GM12878 (cell line): ENCODE data around the gene SEMA3C. TPM values are rescaled to one million over a fixed set of nuclear protein-coding genes. Genes with fewer than 3 reads are reported as not detected.

ENCODE experiments used
- ATAC-seq: fragments of 200-7000 bp; cut with Tn5 transposase; 3 replicates; pipeline ENCODE4 v1.9.1; 2020; ENCODE audit warnings: mild to moderate bottlenecking, moderate library complexity
- BruUV-seq: library from RNA; stranded (reverse); fragments of 400-500 nt; replicated peaks from 2 replicates; lab custom pipeline; 2021; lab: Mats Ljungman, UMichigan
- CTCF ChIA-PET: fragments of 300-600 bp; sonication (Branson Sonifier 250); formaldehyde crosslinking; extraction: SDS; loops from one replicate; lab custom pipeline; 2021; ENCODE audit warnings: inconsistent platforms; lab: Yijun Ruan, JAX
- POLR2A ChIA-PET: fragments of 350-600 bp; formaldehyde crosslinking; extraction: SDS; loops from one replicate; lab custom pipeline; 2021; ENCODE audit warnings: inconsistent platforms; lab: Charles Lee
- RAD21 ChIA-PET: fragments of 300-600 bp; sonication (Branson Sonifier 250); formaldehyde crosslinking; loops from one replicate; lab custom pipeline; 2023; ENCODE audit warnings: antibody characterized with exemption; ENCODE audit not compliant: unreplicated experiment; lab: Charles Lee
- SMC1A ChIA-PET: fragments of 300-600 bp; sonication (Branson Sonifier 250); formaldehyde crosslinking; loops from one replicate; lab custom pipeline; 2023; ENCODE audit not compliant: unreplicated experiment, uncharacterized antibody; lab: Charles Lee
- DNase-seq: peaks from one replicate; pipeline ENCODE4 v3.0.0-alpha.2; 2011; ENCODE audit warnings: low read depth, low spot score
- FAIRE-seq: peaks from 3 replicates; lab custom pipeline; 2011; peaks lifted over from hg19 to GRCh38; lab: Jason Lieb, UNC
- H2AFZ ChIP-seq: 2 replicates; pipeline ENCODE4 v1.6.0; 2011; ENCODE audit warnings: low read depth, low read length, control low read depth; ENCODE audit not compliant: control insufficient read depth
- H3K27ac ChIP-seq: 2 replicates; pipeline ENCODE4 v1.5.1; 2011; ENCODE audit warnings: control low read depth; ENCODE audit not compliant: control insufficient read depth, insufficient read depth
- H3K27me3 ChIP-seq, 2 experiments: replicated peaks in 1 of 2; 2 replicates each; pipeline versions ENCODE4 v1.6.0 to v1.6.1; 2011; ENCODE audit warnings: low read length in 1 of 2; ENCODE audit not compliant: control insufficient read depth in 2 of 2, insufficient read depth in 2 of 2
- H3K36me3 ChIP-seq, 2 experiments: 2 replicates each; pipeline ENCODE4 v1.5.1; 2011; ENCODE audit warnings: low read length in 1 of 2; ENCODE audit not compliant: control insufficient read depth in 2 of 2, insufficient read depth in 2 of 2
- H3K4me1 ChIP-seq: 2 replicates; pipeline ENCODE4 v1.6.1; 2011; ENCODE audit warnings: mild to moderate bottlenecking, low read length, moderate library complexity, mixed read lengths; ENCODE audit not compliant: control insufficient read depth, insufficient read depth
- H3K4me2 ChIP-seq: 2 replicates; pipeline ENCODE4 v1.6.0; 2011; ENCODE audit warnings: control low read depth; ENCODE audit not compliant: control insufficient read depth, insufficient read depth
- H3K4me3 ChIP-seq: fragments of 200-600 bp; sonication (generic); 2 replicates; pipeline ENCODE4 v1.5.1; 2016
- H3K79me2 ChIP-seq: 2 replicates; pipeline ENCODE4 v1.6.0; 2011; ENCODE audit warnings: low read length; ENCODE audit not compliant: control insufficient read depth, insufficient read depth
- H3K9ac ChIP-seq: 2 replicates; pipeline ENCODE4 v1.8.0; 2011; ENCODE audit warnings: low read length, control low read depth, mixed read lengths; ENCODE audit not compliant: control insufficient read depth, insufficient read depth
- H3K9me3 ChIP-seq: replicated peaks from 3 replicates; pipeline ENCODE4 v1.5.1; 2011; ENCODE audit warnings: mild to moderate bottlenecking, low read length; ENCODE audit not compliant: control insufficient read depth, insufficient read depth
- H4K20me1 ChIP-seq: 2 replicates; pipeline ENCODE4 v1.6.0; 2011; ENCODE audit not compliant: control insufficient read depth, insufficient read depth
- BCL11A ChIP-seq: IDR thresholded peaks from 2 replicates; pipeline ENCODE4 v1.6.1; 2011; ENCODE audit warnings: low read depth, low read length
- CREB1 ChIP-seq: IDR thresholded peaks from 2 replicates; pipeline ENCODE4 v1.6.1; 2012; ENCODE audit warnings: low read depth, mild to moderate bottlenecking, inconsistent platforms
- E2F4 ChIP-seq: IDR thresholded peaks from 2 replicates; pipeline ENCODE4 v1.6.1; 2012; ENCODE audit warnings: low read depth, low read length, improper control_type of control experiment
- KAT2A ChIP-seq: conservative IDR thresholded peaks from 2 replicates; pipeline ENCODE4 v1.6.1; 2011; ENCODE audit warnings: low read depth, low read length; ENCODE audit not compliant: control insufficient read depth
- PAX8 ChIP-seq: fragments of 450-650 bp; IDR thresholded peaks from 2 replicates; pipeline ENCODE4 v1.6.1; 2017; ENCODE audit warnings: mild to moderate bottlenecking, moderate library complexity
- RAD21 ChIP-seq: IDR thresholded peaks from 2 replicates; pipeline ENCODE4 v1.6.1; 2011; ENCODE audit warnings: mild to moderate bottlenecking, low read depth, low read length, moderate library complexity; ENCODE audit not compliant: insufficient read depth
- RBBP5 ChIP-seq: fragments of 200-600 bp; sonication (generic); conservative IDR thresholded peaks from 2 replicates; pipeline ENCODE4 v1.6.1; 2016
- SIX5 ChIP-seq: IDR thresholded peaks from 2 replicates; pipeline ENCODE4 v1.6.1; 2011; ENCODE audit warnings: mild to moderate bottlenecking, low read depth, low read length, moderate library complexity; ENCODE audit not compliant: severe bottlenecking
- WGBS: methylation state at CpG from one replicate; pipeline ENCODE4 v1.1.6; 2016; ENCODE audit warnings: low lambda C conversion rate; ENCODE audit not compliant: insufficient replicate concordance, insufficient coverage; ENCODE audit errors: missing lambda C conversion rate; 5-methylcytosine and 5-hydroxymethylcytosine counted together
- in situ Hi-C: fragments of 300-500 bp; cut with MboI; formaldehyde crosslinking; loops from 9 replicates; pipeline ENCODE4 v1.14.3; 2018; ENCODE audit warnings: mixed read lengths
- intact Hi-C: fragments of 100-400 bp; cut with micrococcal nuclease; formaldehyde crosslinking; loops from one replicate; pipeline ENCODE4 v1.14.2; 2022; ENCODE audit not compliant: unreplicated experiment
- polyA plus RNA-seq, 11 experiments: library from polyadenylated mRNA; depleted of rRNA in 4 of 11; unstranded in 6 of 11; stranded (reverse) in 5 of 11; fragments of >200 nt; fragmentation: Nextera tagmentation in 4 of 11; fragmentation: Illumina TruSeq in 1 of 11; extraction: Ambion mirVana in 4 of 11; extraction: Trizol in 1 of 11; gene quantifications; 1 replicate in 1 of 11; 2 replicates in 10 of 11; pipeline versions ENCODE4 v1.2.1 to v1.2.3, GENCODE V29; 2011 to 2016; ENCODE audit warnings: inconsistent platforms in 2 of 11, missing spikeins in 2 of 11, low read depth in 1 of 11
- total RNA-seq, 4 experiments: library from RNA; depleted of rRNA in 3 of 4; stranded (reverse); fragments of >200 nt in 3 of 4; fragmentation: Illumina TruSeq in 1 of 4; extraction: Trizol in 1 of 4; gene quantifications; 2 replicates each; pipeline versions ENCODE4 v1.2.1 to v1.2.3, GENCODE V29; 2013 to 2021
- TF ChIP-seq, protein P1 (sequence below): fragments of 450-650 bp; IDR thresholded peaks from 2 replicates; pipeline ENCODE4 v1.6.1; 2014; ENCODE audit warnings: mild to moderate bottlenecking
- TF ChIP-seq, protein P2 (sequence below): IDR thresholded peaks from 2 replicates; pipeline ENCODE4 v1.6.1; 2012; ENCODE audit warnings: low read length, inconsistent platforms

The SEMA3C gene
- total and polyA plus RNA-seq, 10 of the 15 experiments (the other 5 are each of a cell fraction or from before 2014, with no cell fraction given): 0.01 to 0.41 (median 0.11) TPM; not detected in 6

DNA sequence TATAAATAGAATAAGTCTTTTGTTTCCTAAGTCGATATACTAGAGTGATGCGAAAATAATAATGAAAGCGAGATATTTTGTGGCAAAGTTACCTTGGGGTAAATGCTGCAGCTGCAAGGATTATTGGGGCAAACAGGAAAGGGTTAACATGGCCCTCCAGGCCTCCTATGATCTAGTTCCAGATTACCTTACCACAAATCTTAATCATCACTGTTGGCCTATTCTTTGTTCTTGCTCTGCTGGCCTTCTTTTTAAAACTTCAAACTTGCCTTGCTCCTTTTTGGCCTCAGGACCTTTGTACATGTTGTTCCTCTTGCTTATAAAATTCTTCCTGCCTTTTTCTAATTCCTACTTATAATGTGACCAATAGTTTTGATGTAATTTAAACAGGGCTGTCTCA lies 81.5 kb downstream of the SEMA3C start (continued):
- TF ChIP-seq, protein P1, sequence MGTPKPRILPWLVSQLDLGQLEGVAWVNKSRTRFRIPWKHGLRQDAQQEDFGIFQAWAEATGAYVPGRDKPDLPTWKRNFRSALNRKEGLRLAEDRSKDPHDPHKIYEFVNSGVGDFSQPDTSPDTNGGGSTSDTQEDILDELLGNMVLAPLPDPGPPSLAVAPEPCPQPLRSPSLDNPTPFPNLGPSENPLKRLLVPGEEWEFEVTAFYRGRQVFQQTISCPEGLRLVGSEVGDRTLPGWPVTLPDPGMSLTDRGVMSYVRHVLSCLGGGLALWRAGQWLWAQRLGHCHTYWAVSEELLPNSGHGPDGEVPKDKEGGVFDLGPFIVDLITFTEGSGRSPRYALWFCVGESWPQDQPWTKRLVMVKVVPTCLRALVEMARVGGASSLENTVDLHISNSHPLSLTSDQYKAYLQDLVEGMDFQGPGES: no peak
- TF ChIP-seq BCL11A (no peak), E2F4 (no peak), SIX5 (no peak)
- TF ChIP-seq, protein P2, sequence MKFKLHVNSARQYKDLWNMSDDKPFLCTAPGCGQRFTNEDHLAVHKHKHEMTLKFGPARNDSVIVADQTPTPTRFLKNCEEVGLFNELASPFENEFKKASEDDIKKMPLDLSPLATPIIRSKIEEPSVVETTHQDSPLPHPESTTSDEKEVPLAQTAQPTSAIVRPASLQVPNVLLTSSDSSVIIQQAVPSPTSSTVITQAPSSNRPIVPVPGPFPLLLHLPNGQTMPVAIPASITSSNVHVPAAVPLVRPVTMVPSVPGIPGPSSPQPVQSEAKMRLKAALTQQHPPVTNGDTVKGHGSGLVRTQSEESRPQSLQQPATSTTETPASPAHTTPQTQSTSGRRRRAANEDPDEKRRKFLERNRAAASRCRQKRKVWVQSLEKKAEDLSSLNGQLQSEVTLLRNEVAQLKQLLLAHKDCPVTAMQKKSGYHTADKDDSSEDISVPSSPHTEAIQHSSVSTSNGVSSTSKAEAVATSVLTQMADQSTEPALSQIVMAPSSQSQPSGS: no peak

- 33% methylated on average over 2 of the region's 2 CpGs for WGBS
- no TSS peak for BruUV-seq
- H3K79me2 ChIP-seq: no peaks in the 10 kb centered on the region
- no peak overlapping the region for H3K9ac ChIP-seq
- no peaks in the 10 kb centered on the region for H3K4me1 ChIP-seq
- RAD21 ChIA-PET: no interaction called here
- no peaks in the 10 kb centered on the region for H4K20me1 ChIP-seq
- intact Hi-C loops: no loop called here
- no peak overlapping the region for H3K4me3 ChIP-seq
- no peaks in the 10 kb centered on the region for H3K27me3 ChIP-seq
- POLR2A ChIA-PET: no interaction called here
- no peak overlapping the region for H3K27ac ChIP-seq
- CTCF ChIA-PET: no interaction called here
- H3K36me3 ChIP-seq: no peaks in the 10 kb centered on the region
- no peaks in the 10 kb centered on the region for H3K9me3 ChIP-seq
- no peak overlapping the region for H3K4me2 ChIP-seq
- SMC1A ChIA-PET: interaction anchor here (0.7 kb wide), 1 partner anchor 1180 kb away, joined by 3 read pairs; no protein-coding TSS in a partner anchor
- no peak for FAIRE-seq
- TF ChIP-seq RBBP5: no peak
- no peak for TF ChIP-seq PAX8
- TF ChIP-seq CREB1: no peak
- no peak for TF ChIP-seq RAD21
- TF ChIP-seq KAT2A: no peak
- in situ Hi-C loops: no loop called here
- DNase-seq: no peak
- no peak overlapping the region for H2AFZ ChIP-seq
- no peak for ATAC-seq
Observed at GRCh38 chr7:80835251-80835650, 83.6 kb downstream of the SEMA3C start.
